B cell (primary cell): ENCODE measurements around the gene PLCB1. TPM values are rescaled to one million over a fixed set of nuclear protein-coding genes. Genes with fewer than 3 reads are reported as not detected.

Experiments used
- ATAC-seq: fragments of 200-7000 bp; cut with Tn5 transposase; one replicate; pipeline ENCODE4 v1.10.0; 2021; ENCODE audit warnings: low read depth, mild to moderate bottlenecking, moderate number of reproducible peaks, moderate library complexity
- CTCF ChIA-PET: fragments of 350-600 bp; sonication (Branson Sonifier 250); formaldehyde crosslinking; loops from one replicate; lab custom pipeline; 2021; ENCODE audit warnings: antibody characterized with exemption, inconsistent platforms; lab: Charles Lee
- POLR2A ChIA-PET: fragments of 350-600 bp; sonication (Branson Sonifier 250); formaldehyde crosslinking; loops from one replicate; lab custom pipeline; 2021; ENCODE audit warnings: antibody characterized with exemption; lab: Charles Lee
- DNase-seq: peaks from one replicate; pipeline ENCODE4 v3.0.0; 2013
- H2AFZ ChIP-seq: 2 replicates; pipeline ENCODE4 v1.6.1; 2012; ENCODE audit warnings: mild to moderate bottlenecking, low read depth, low read length; ENCODE audit not compliant: insufficient read depth, poor library complexity, severe bottlenecking
- H3K27ac ChIP-seq, 2 donors: 1 replicate in 1 of 2; 2 replicates in 1 of 2; pipeline ENCODE4 v1.5.1; 2012 to 2013; ENCODE audit warnings: low read length in 2 of 2, mild to moderate bottlenecking in 2 of 2, moderate library complexity in 1 of 2
- H3K27me3 ChIP-seq, 4 experiments: fragments of 200-600 bp in 1 of 4; sonication (generic) in 1 of 4; replicated peaks in 1 of 4; 1 replicate in 2 of 4; 2 replicates in 2 of 4; pipeline versions ENCODE4 v1.6.1 to v1.7.0; 2013 to 2016; ENCODE audit warnings: low read length in 3 of 4, mild to moderate bottlenecking in 2 of 4, mixed read lengths in 1 of 4, moderate library complexity in 1 of 4; ENCODE audit not compliant: insufficient read depth in 4 of 4, control insufficient read depth in 3 of 4; ENCODE audit errors: control extremely low read depth in 1 of 4
- H3K36me3 ChIP-seq, 2 experiments: replicated peaks in 1 of 2; 1 replicate in 1 of 2; 2 replicates in 1 of 2; pipeline versions ENCODE4 v1.6.1 to v1.7.1; 2013; ENCODE audit warnings: low read length in 1 of 2; ENCODE audit not compliant: insufficient read depth in 2 of 2, control insufficient read depth in 1 of 2; ENCODE audit errors: control extremely low read depth in 1 of 2, extremely low read depth in 1 of 2
- H3K4me1 ChIP-seq, 2 donors: fragments of 200-600 bp in 1 of 2; sonication (generic) in 1 of 2; 1 replicate in 1 of 2; 2 replicates in 1 of 2; pipeline versions ENCODE4 v1.5.1 to v1.6.1; 2013 to 2017; ENCODE audit warnings: low read length in 2 of 2; ENCODE audit not compliant: control insufficient read depth in 2 of 2, insufficient read depth in 2 of 2
- H3K4me2 ChIP-seq: replicated peaks from 2 replicates; pipeline ENCODE3; 2012; ENCODE audit warnings: mild to moderate bottlenecking, low read depth, low read length; ENCODE audit not compliant: poor library complexity, severe bottlenecking
- H3K4me3 ChIP-seq, 5 experiments: fragments of 200-600 bp in 1 of 5; sonication (generic) in 1 of 5; 1 replicate in 3 of 5; 2 replicates in 2 of 5; pipeline versions ENCODE4 v1.5.1 to v1.7.0; 2011 to 2016; ENCODE audit warnings: low read length in 4 of 5, mild to moderate bottlenecking in 4 of 5, low read depth in 2 of 5, control low read depth in 1 of 5, moderate library complexity in 1 of 5; ENCODE audit not compliant: insufficient read depth in 1 of 5; ENCODE audit errors: control extremely low read depth in 1 of 5, extremely low read depth in 1 of 5
- H3K79me2 ChIP-seq: fragments of 200-600 bp; sonication (generic); one replicate; pipeline ENCODE4 v1.6.0; 2016; ENCODE audit warnings: low read length; ENCODE audit not compliant: control insufficient read depth, insufficient read depth
- H3K9ac ChIP-seq: fragments of 200-600 bp; sonication (generic); 2 replicates; pipeline ENCODE4 v1.6.1; 2017; ENCODE audit warnings: mild to moderate bottlenecking, low read length, moderate library complexity
- H3K9me3 ChIP-seq, 3 donors: one replicate each; pipeline versions ENCODE4 v1.6.1 to v1.7.1; 2013; ENCODE audit warnings: low read length in 2 of 3; ENCODE audit not compliant: control insufficient read depth in 2 of 3, insufficient read depth in 1 of 3; ENCODE audit errors: control extremely low read depth in 1 of 3
- H4K20me1 ChIP-seq: 2 replicates; pipeline ENCODE4 v1.6.0; 2012; ENCODE audit warnings: mild to moderate bottlenecking, low read length; ENCODE audit not compliant: insufficient read depth, control insufficient read depth, poor library complexity, severe bottlenecking
- H3K27ac Mint-ChIP-seq: one replicate; pipeline ENCODE4 v1.8.0; 2021; ENCODE audit warnings: mixed read lengths
- H3K27me3 Mint-ChIP-seq: one replicate; pipeline ENCODE4 v1.8.0; 2021; ENCODE audit warnings: mixed read lengths
- H3K4me1 Mint-ChIP-seq: one replicate; pipeline ENCODE4 v1.8.0; 2021; ENCODE audit warnings: mixed read lengths
- H3K4me3 Mint-ChIP-seq: one replicate; pipeline ENCODE4 v1.8.0; 2021; ENCODE audit warnings: mixed read lengths
- H3K9me3 Mint-ChIP-seq: one replicate; pipeline ENCODE4 v1.8.0; 2022; ENCODE audit warnings: mixed read lengths; ENCODE audit not compliant: insufficient read depth
- EZH2 ChIP-seq: IDR thresholded peaks from 2 replicates; pipeline ENCODE4 v1.6.1; 2012; ENCODE audit warnings: borderline replicate concordance, low read depth, mild to moderate bottlenecking, moderate library complexity, low read length; ENCODE audit not compliant: insufficient read depth, poor library complexity, severe bottlenecking
- WGBS: methylation state at CpG from one replicate; pipeline ENCODE4 v1.1.5; 2013; ENCODE audit warnings: missing lambda C conversion rate; ENCODE audit not compliant: insufficient coverage; 5-methylcytosine and 5-hydroxymethylcytosine counted together
- intact Hi-C: fragments of 100-400 bp; cut with micrococcal nuclease; formaldehyde crosslinking; loops from one replicate; pipeline ENCODE4 v1.10.0; 2022
- polyA plus RNA-seq: library from polyadenylated mRNA; depleted of rRNA; stranded (reverse); fragments of >200 nt; gene quantifications from 2 replicates; pipeline ENCODE4 v1.2.3, GENCODE V29; 2012
- total RNA-seq, 2 donors: library from RNA; stranded (reverse); fragments of 120-200 nt in 1 of 2; gene quantifications; 1 replicate in 1 of 2; 2 replicates in 1 of 2; pipeline versions ENCODE4 v1.2.3 to v1.2.4, GENCODE V29; 2013 to 2022
- TF ChIP-seq, protein P1 (sequence below): fragments of 200-600 bp; IDR thresholded peaks from one replicate; pipeline ENCODE4 v1.8.0; 2022; ENCODE audit warnings: antibody characterized with exemption, mild to moderate bottlenecking

The PLCB1 gene
- total and polyA plus RNA-seq, 2 donors (not counting 1 experiment from before 2014, with no cell fraction given) = 0.18 to 0.47 TPM

DNA sequence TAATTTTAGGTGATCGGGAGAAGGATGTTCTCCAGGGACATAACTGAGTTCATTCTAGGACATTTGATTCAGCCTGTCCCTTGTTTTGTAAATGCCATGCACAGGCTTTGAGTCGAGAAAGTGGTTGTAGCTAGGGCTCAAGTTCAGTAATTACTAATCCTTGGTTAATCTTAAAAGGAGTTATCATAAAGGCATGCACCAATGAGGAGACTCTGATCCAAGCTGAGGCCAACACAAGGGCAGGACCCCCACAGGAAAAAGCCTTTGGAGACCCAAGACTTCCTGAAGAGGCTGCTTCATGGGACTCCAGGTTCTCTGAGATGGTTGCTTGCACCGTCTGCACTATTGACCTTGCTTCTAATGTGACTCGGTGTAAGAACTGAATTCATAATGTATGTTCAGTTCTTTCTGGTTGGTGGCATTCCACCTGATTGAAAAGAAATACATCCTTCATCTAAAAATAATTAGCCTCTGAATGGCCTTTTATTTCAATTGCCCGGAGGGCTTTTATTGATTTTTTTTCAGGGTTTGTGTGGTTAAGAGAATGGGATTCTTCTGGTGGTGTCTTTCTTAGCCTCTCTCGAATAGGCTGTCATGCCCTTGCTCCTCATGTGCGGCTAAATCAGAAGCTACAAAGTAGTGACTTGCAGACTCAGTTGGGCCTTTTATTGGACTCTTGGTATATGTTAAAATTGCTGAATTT is 735.1 kb downstream of the PLCB1 start:
- Mint-ChIP-seq H3K4me3 (no peak overlapping the region), H3K4me1 (no peaks in the 10 kb centered on the region), H3K27ac (no peak overlapping the region), H3K27me3 (no peaks in the 10 kb centered on the region), H3K9me3 (no peaks in the 10 kb centered on the region)
- Histone ChIP-seq H3K79me2 (no peaks in the 10 kb centered on the region), H3K36me3 (no peaks in the 10 kb centered on the region), H3K4me1 (no peaks in the 10 kb centered on the region), H3K27me3 (no peaks in the 10 kb centered on the region), H3K27ac (no peak overlapping the region), H3K9me3 (no peaks in the 10 kb centered on the region), H4K20me1 (no peaks in the 10 kb centered on the region), H3K9ac (no peak overlapping the region), H3K4me3 (no peak overlapping the region), H2AFZ (no peak overlapping the region), H3K4me2 (no peak overlapping the region)
- TF ChIP-seq, protein P1, sequence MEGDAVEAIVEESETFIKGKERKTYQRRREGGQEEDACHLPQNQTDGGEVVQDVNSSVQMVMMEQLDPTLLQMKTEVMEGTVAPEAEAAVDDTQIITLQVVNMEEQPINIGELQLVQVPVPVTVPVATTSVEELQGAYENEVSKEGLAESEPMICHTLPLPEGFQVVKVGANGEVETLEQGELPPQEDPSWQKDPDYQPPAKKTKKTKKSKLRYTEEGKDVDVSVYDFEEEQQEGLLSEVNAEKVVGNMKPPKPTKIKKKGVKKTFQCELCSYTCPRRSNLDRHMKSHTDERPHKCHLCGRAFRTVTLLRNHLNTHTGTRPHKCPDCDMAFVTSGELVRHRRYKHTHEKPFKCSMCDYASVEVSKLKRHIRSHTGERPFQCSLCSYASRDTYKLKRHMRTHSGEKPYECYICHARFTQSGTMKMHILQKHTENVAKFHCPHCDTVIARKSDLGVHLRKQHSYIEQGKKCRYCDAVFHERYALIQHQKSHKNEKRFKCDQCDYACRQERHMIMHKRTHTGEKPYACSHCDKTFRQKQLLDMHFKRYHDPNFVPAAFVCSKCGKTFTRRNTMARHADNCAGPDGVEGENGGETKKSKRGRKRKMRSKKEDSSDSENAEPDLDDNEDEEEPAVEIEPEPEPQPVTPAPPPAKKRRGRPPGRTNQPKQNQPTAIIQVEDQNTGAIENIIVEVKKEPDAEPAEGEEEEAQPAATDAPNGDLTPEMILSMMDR = no peak
- TF ChIP-seq EZH2 = no peak
- intact Hi-C loops = no loop called here
- CTCF ChIA-PET = interaction anchor here (0.9 kb wide), 1 partner anchor 13 kb away, joined by 3 read pairs; no protein-coding TSS in a partner anchor
- POLR2A ChIA-PET = no interaction called here
- DNase-seq (no peak), ATAC-seq (no peak)
- 85% methylated on average over 3 of the region's 7 CpGs for WGBS

DNA sequence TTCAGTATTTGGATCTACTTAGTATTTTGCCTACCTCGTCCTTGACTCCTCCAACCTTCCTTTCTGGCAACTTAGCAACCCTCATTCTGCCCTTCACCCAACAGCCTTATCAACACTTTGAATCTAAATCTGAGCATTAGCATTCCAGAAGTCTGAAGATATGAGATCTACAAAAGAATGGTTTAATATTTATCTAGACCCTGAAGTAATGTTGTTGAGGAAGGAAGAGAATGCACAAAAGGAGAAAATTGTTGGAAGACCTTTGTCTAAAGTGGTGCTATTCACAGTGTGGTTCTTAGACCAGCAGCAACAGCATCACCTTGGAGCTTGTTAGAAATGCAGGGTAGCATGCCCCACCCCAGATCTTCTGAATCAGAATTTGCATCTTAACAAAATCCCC is 738.6 kb downstream of the PLCB1 start:
- POLR2A ChIA-PET = no interaction called here
- H3K9me3 Mint-ChIP-seq = no peaks in the 10 kb centered on the region
- Histone ChIP-seq H3K27me3 (no peaks in the 10 kb centered on the region), H3K27ac (no peak overlapping the region), H3K4me2 (no peak overlapping the region), H3K4me3 (no peak overlapping the region), H3K79me2 (no peaks in the 10 kb centered on the region), H3K4me1 (no peaks in the 10 kb centered on the region), H4K20me1 (no peaks in the 10 kb centered on the region), H3K9me3 (no peaks in the 10 kb centered on the region), H3K36me3 (no peaks in the 10 kb centered on the region), H2AFZ (no peak overlapping the region), H3K9ac (no peak overlapping the region)
- WGBS = 100% methylated on average over 1 of the region's 1 CpG
- H3K4me3 Mint-ChIP-seq = no peak overlapping the region
- intact Hi-C loops = no loop called here
- no peaks in the 10 kb centered on the region for H3K27me3 Mint-ChIP-seq
- ATAC-seq = no peak
- H3K4me1 Mint-ChIP-seq = no peaks in the 10 kb centered on the region
- H3K27ac Mint-ChIP-seq = no peak overlapping the region
- CTCF ChIA-PET = no interaction called here
- TF ChIP-seq EZH2 = no peak
- TF ChIP-seq, protein P1 = no peak
- DNase-seq = no peak
